Measurements from ENCODE around the gene KLK6. TPM values are rescaled to one million over a fixed set of nuclear protein-coding genes. Genes with fewer than 3 reads are reported as not detected.
"Not testable (repeated sequence)": the region's sequence is repeated elsewhere in the genome, so short reads cannot be mapped to it uniquely, and the experiment has no call there.

The KLK6 gene
- total and polyA plus RNA-seq, 4 donors, result 5.7 to 16.5 (median 12.5) TPM

GRCh38 chr19:50977626-50978025 is 8.2 kb upstream of the KLK6 start:
- no peaks in the 10 kb centered on the region for H3K4me1 ChIP-seq (ENCODE audit: control insufficient read depth, insufficient read depth, low read length)
- no peaks in the 10 kb centered on the region for H3K36me3 ChIP-seq (ENCODE audit: control insufficient read depth, insufficient read depth, low read length)
- H3K27ac ChIP-seq (ENCODE audit: low read depth, low read length), result no peak overlapping the region
- H3K27me3 ChIP-seq (ENCODE audit: control insufficient read depth, insufficient read depth, low read length), result peaks cover 5% of the 10 kb centered on the region
- 85% methylated on average over 3 of the region's 4 CpGs for WGBS (ENCODE audit: insufficient coverage)
- H3K4me3 ChIP-seq (ENCODE audit: low read depth, low read length), result no peak overlapping the region
- no peak for DNase-seq (ENCODE audit: low read depth in 4 of 6, low spot score in 6 of 6)
- no peaks in the 10 kb centered on the region for H3K9me3 ChIP-seq (ENCODE audit: control insufficient read depth, insufficient read depth, low read length)

- no peaks in the 10 kb centered on the region for H3K4me1 ChIP-seq (ENCODE audit: control insufficient read depth, insufficient read depth, low read length)
- 56% methylated on average over 5 of the region's 8 CpGs for WGBS (ENCODE audit: insufficient coverage)
- H3K4me3 ChIP-seq (ENCODE audit: low read depth, low read length), result no peak overlapping the region
- H3K27ac ChIP-seq (ENCODE audit: low read depth, low read length), result no peak overlapping the region
- H3K27me3 ChIP-seq (ENCODE audit: control insufficient read depth, insufficient read depth, low read length), result peaks cover 5% of the 10 kb centered on the region
- no peak for DNase-seq (ENCODE audit: low read depth in 4 of 6, low spot score in 6 of 6)
- no peaks in the 10 kb centered on the region for H3K36me3 ChIP-seq (ENCODE audit: control insufficient read depth, insufficient read depth, low read length)
- H3K9me3 ChIP-seq (ENCODE audit: control insufficient read depth, insufficient read depth, low read length), result no peaks in the 10 kb centered on the region
Measured at GRCh38 chr19:50975766-50976165, 6.4 kb upstream of the KLK6 start.

- DNase-seq (ENCODE audit: low read depth in 4 of 6, low spot score in 6 of 6), result no peak
- WGBS (ENCODE audit: insufficient coverage), result 38% methylated on average over 5 of the region's 9 CpGs
- Histone ChIP-seq H3K27me3 (ENCODE audit: control insufficient read depth, insufficient read depth, low read length) (peaks cover 5% of the 10 kb centered on the region), H3K36me3 (ENCODE audit: control insufficient read depth, insufficient read depth, low read length) (no peaks in the 10 kb centered on the region), H3K27ac (ENCODE audit: low read depth, low read length) (no peak overlapping the region), H3K4me1 (ENCODE audit: control insufficient read depth, insufficient read depth, low read length) (no peaks in the 10 kb centered on the region), H3K9me3 (ENCODE audit: control insufficient read depth, insufficient read depth, low read length) (no peaks in the 10 kb centered on the region), H3K4me3 (ENCODE audit: low read depth, low read length) (no peak overlapping the region)
Measured at GRCh38 chr19:50974702-50975556, 5.5 kb upstream of the KLK6 start.

GRCh38 chr19:50972795-50973376 is 3.5 kb upstream of the KLK6 start:
- H3K36me3 ChIP-seq (ENCODE audit: control insufficient read depth, insufficient read depth, low read length), result no peaks in the 10 kb centered on the region
- no peak for DNase-seq (ENCODE audit: low read depth in 4 of 6, low spot score in 6 of 6)
- H3K27ac ChIP-seq (ENCODE audit: low read depth, low read length), result no peak overlapping the region
- H3K9me3 ChIP-seq (ENCODE audit: control insufficient read depth, insufficient read depth, low read length), result no peaks in the 10 kb centered on the region
- H3K4me3 ChIP-seq (ENCODE audit: low read depth, low read length), result no peak overlapping the region
- peaks cover 14% of the 10 kb centered on the region for H3K4me1 ChIP-seq (ENCODE audit: control insufficient read depth, insufficient read depth, low read length)
- H3K27me3 ChIP-seq (ENCODE audit: control insufficient read depth, insufficient read depth, low read length), result peaks cover 5% of the 10 kb centered on the region
- WGBS (ENCODE audit: insufficient coverage), result 89% methylated on average over 7 of the region's 9 CpGs

- not testable (repeated sequence) for H3K36me3 ChIP-seq (ENCODE audit: control insufficient read depth, insufficient read depth, low read length); H3K27ac ChIP-seq (ENCODE audit: low read depth, low read length); H3K9me3 ChIP-seq (ENCODE audit: control insufficient read depth, insufficient read depth, low read length); H3K4me3 ChIP-seq (ENCODE audit: low read depth, low read length); H3K27me3 ChIP-seq (ENCODE audit: control insufficient read depth, insufficient read depth, low read length); DNase-seq (ENCODE audit: low read depth in 4 of 6, low spot score in 6 of 6)
- 84% methylated on average over 2 of the region's 3 CpGs for WGBS (ENCODE audit: insufficient coverage)
- H3K4me1 ChIP-seq (ENCODE audit: control insufficient read depth, insufficient read depth, low read length), result peaks cover 14% of the 10 kb centered on the region
Measured at GRCh38 chr19:50969810-50970209, 419 bp upstream of the KLK6 start.

GRCh38 chr19:50968716-50969412 is 527 bp downstream of the KLK6 start:
- Histone ChIP-seq H3K36me3 (ENCODE audit: control insufficient read depth, insufficient read depth, low read length) (no peaks in the 10 kb centered on the region), H3K27me3 (ENCODE audit: control insufficient read depth, insufficient read depth, low read length) (peaks cover 2% of the 10 kb centered on the region), H3K4me3 (ENCODE audit: low read depth, low read length) (no peak overlapping the region), H3K9me3 (ENCODE audit: control insufficient read depth, insufficient read depth, low read length) (no peaks in the 10 kb centered on the region), H3K27ac (ENCODE audit: low read depth, low read length) (no peak overlapping the region), H3K4me1 (ENCODE audit: control insufficient read depth, insufficient read depth, low read length) (peaks cover 14% of the 10 kb centered on the region)
- 56% methylated on average over 5 of the region's 7 CpGs for WGBS (ENCODE audit: insufficient coverage)
- no peak for DNase-seq (ENCODE audit: low read depth in 4 of 6, low spot score in 6 of 6)

- H3K9me3 ChIP-seq (ENCODE audit: control insufficient read depth, insufficient read depth, low read length), result no peaks in the 10 kb centered on the region
- H3K27me3 ChIP-seq (ENCODE audit: control insufficient read depth, insufficient read depth, low read length), result peaks cover 2% of the 10 kb centered on the region
- WGBS (ENCODE audit: insufficient coverage), result 38% methylated on average over 15 of the region's 20 CpGs
- H3K4me3 ChIP-seq (ENCODE audit: low read depth, low read length), result no peak overlapping the region
- DNase-seq (ENCODE audit: low read depth in 4 of 6, low spot score in 6 of 6), result no peak
- H3K4me1 ChIP-seq (ENCODE audit: control insufficient read depth, insufficient read depth, low read length), result peaks cover 14% of the 10 kb centered on the region
- no peak overlapping the region for H3K27ac ChIP-seq (ENCODE audit: low read depth, low read length)
- H3K36me3 ChIP-seq (ENCODE audit: control insufficient read depth, insufficient read depth, low read length), result no peaks in the 10 kb centered on the region
Measured at GRCh38 chr19:50967929-50968715, 1.3 kb downstream of the KLK6 start.

GRCh38 chr19:50964266-50964665 is 5.1 kb downstream of the KLK6 start:
- H3K27me3 ChIP-seq (ENCODE audit: control insufficient read depth, insufficient read depth, low read length), result no peaks in the 10 kb centered on the region
- WGBS (ENCODE audit: insufficient coverage), result no CpG with 5 or more reads among the region's 3 CpGs
- no peak for DNase-seq (ENCODE audit: low read depth in 4 of 6, low spot score in 6 of 6)
- peaks cover 9% of the 10 kb centered on the region for H3K4me1 ChIP-seq (ENCODE audit: control insufficient read depth, insufficient read depth, low read length)
- H3K9me3 ChIP-seq (ENCODE audit: control insufficient read depth, insufficient read depth, low read length), result no peaks in the 10 kb centered on the region
- no peak overlapping the region for H3K27ac ChIP-seq (ENCODE audit: low read depth, low read length)
- H3K4me3 ChIP-seq (ENCODE audit: low read depth, low read length), result no peak overlapping the region
- no peaks in the 10 kb centered on the region for H3K36me3 ChIP-seq (ENCODE audit: control insufficient read depth, insufficient read depth, low read length)

- DNase-seq (ENCODE audit: low read depth in 4 of 6, low spot score in 6 of 6), result no peak
- 80% methylated on average over 6 of the region's 6 CpGs for WGBS (ENCODE audit: insufficient coverage)
Measured at GRCh38 chr19:50963381-50963780, 6.0 kb downstream of the KLK6 start.

More at GRCh38 chr19:50963381-50963780, 6.0 kb downstream of the KLK6 start:
- Histone ChIP-seq H3K27me3 (ENCODE audit: control insufficient read depth, insufficient read depth, low read length) (no peaks in the 10 kb centered on the region), H3K9me3 (ENCODE audit: control insufficient read depth, insufficient read depth, low read length) (no peaks in the 10 kb centered on the region), H3K4me3 (ENCODE audit: low read depth, low read length) (no peak overlapping the region), H3K36me3 (ENCODE audit: control insufficient read depth, insufficient read depth, low read length) (no peaks in the 10 kb centered on the region), H3K4me1 (ENCODE audit: control insufficient read depth, insufficient read depth, low read length) (no peaks in the 10 kb centered on the region), H3K27ac (ENCODE audit: low read depth, low read length) (no peak overlapping the region)

Measured in spinal cord (tissue), 10 donors.